ES-I3 (cell line): Measurements from ENCODE around the gene GRK2.

Source experiments
- H3K36me3 ChIP-seq: 2 replicates; pipeline ENCODE4 v1.6.1; 2013; ENCODE audit warnings: mild to moderate bottlenecking, low read length, control low read depth, moderate library complexity; ENCODE audit not compliant: insufficient read depth
- H3K4me1 ChIP-seq: 2 replicates; pipeline ENCODE4 v1.6.1; 2013; ENCODE audit warnings: mild to moderate bottlenecking, control low read depth, low read length; ENCODE audit not compliant: insufficient read depth
- H3K9ac ChIP-seq: 2 replicates; pipeline ENCODE4 v1.6.1; 2013; ENCODE audit warnings: low read depth, mild to moderate bottlenecking, low read length, moderate library complexity
- H3K9me3 ChIP-seq: 2 replicates; pipeline ENCODE4 v1.6.1; 2013; ENCODE audit warnings: mild to moderate bottlenecking, low read length, moderate library complexity; ENCODE audit not compliant: control insufficient read depth, insufficient read depth

Gene GRK2

GRCh38 chr11:67280788-67281551 is 14.7 kb downstream of the GRK2 start:
- Histone ChIP-seq H3K36me3 (peaks cover 4% of the 10 kb centered on the region), H3K9me3 (no peaks in the 10 kb centered on the region), H3K4me1 (peaks cover 19% of the 10 kb centered on the region), H3K9ac (no peak overlapping the region)

GRCh38 chr11:67281552-67282150 is 15.4 kb downstream of the GRK2 start:
- H3K9ac ChIP-seq, result no peak overlapping the region
- peaks cover 4% of the 10 kb centered on the region for H3K36me3 ChIP-seq
- peaks cover 14% of the 10 kb centered on the region for H3K4me1 ChIP-seq
- no peaks in the 10 kb centered on the region for H3K9me3 ChIP-seq

GRCh38 chr11:67282155-67282875 is 16.0 kb downstream of the GRK2 start:
- peaks cover 4% of the 10 kb centered on the region for H3K36me3 ChIP-seq
- H3K9me3 ChIP-seq, result no peaks in the 10 kb centered on the region
- H3K9ac ChIP-seq, result no peak overlapping the region
- H3K4me1 ChIP-seq, result peaks cover 7% of the 10 kb centered on the region

GRCh38 chr11:67282876-67283371 is 16.7 kb downstream of the GRK2 start:
- Histone ChIP-seq H3K9ac (no peak overlapping the region), H3K36me3 (peaks cover 4% of the 10 kb centered on the region), H3K4me1 (peaks cover 9% of the 10 kb centered on the region), H3K9me3 (no peaks in the 10 kb centered on the region)

- Histone ChIP-seq H3K36me3 (peaks cover 4% of the 10 kb centered on the region), H3K4me1 (peaks cover 9% of the 10 kb centered on the region)
Measured at GRCh38 chr11:67283481-67283963, 17.2 kb downstream of the GRK2 start.

GRCh38 chr11:67284811-67285540 is 18.7 kb downstream of the GRK2 start:
- H3K9ac ChIP-seq, result no peak overlapping the region
- no peaks in the 10 kb centered on the region for H3K9me3 ChIP-seq
- H3K36me3 ChIP-seq, result peaks cover 2% of the 10 kb centered on the region; the same call in 1 of the 2 replicates
- H3K4me1 ChIP-seq, result peaks cover 9% of the 10 kb centered on the region

More at GRCh38 chr11:67283481-67283963, 17.2 kb downstream of the GRK2 start:
- Histone ChIP-seq H3K9me3 (no peaks in the 10 kb centered on the region), H3K9ac (no peak overlapping the region)

- Histone ChIP-seq H3K9ac (no peak overlapping the region), H3K4me1 (peaks cover 9% of the 10 kb centered on the region), H3K36me3 (no peaks in the 10 kb centered on the region; the same call in 1 of the 2 replicates), H3K9me3 (no peaks in the 10 kb centered on the region)
Measured at GRCh38 chr11:67285541-67286498, 19.5 kb downstream of the GRK2 start.

- H3K9ac ChIP-seq, result no peak overlapping the region
- H3K36me3 ChIP-seq, result no peaks in the 10 kb centered on the region; the same call in 1 of the 2 replicates
- H3K4me1 ChIP-seq, result peaks cover 9% of the 10 kb centered on the region
- no peaks in the 10 kb centered on the region for H3K9me3 ChIP-seq
Measured at GRCh38 chr11:67286621-67287333, 20.5 kb downstream of the GRK2 start.

- peaks cover 9% of the 10 kb centered on the region for H3K4me1 ChIP-seq
- peak overlapping the region; percentile 67 for H3K9ac ChIP-seq
- no peaks in the 10 kb centered on the region; the same call in 1 of the 2 replicates for H3K36me3 ChIP-seq
- no peaks in the 10 kb centered on the region for H3K9me3 ChIP-seq
Measured at GRCh38 chr11:67287355-67288197, 21.3 kb downstream of the GRK2 start.

GRCh38 chr11:67288198-67288451 is 21.9 kb downstream of the GRK2 start:
- Histone ChIP-seq H3K36me3 (no peaks in the 10 kb centered on the region; the same call in 1 of the 2 replicates), H3K9me3 (no peaks in the 10 kb centered on the region), H3K4me1 (peaks cover 9% of the 10 kb centered on the region), H3K9ac (peak overlapping the region; percentile 67)

GRCh38 chr11:67288452-67289225 is 22.4 kb downstream of the GRK2 start:
- no peaks in the 10 kb centered on the region for H3K9me3 ChIP-seq
- H3K9ac ChIP-seq, result peak overlapping the region; percentile 67
- H3K36me3 ChIP-seq, result no peaks in the 10 kb centered on the region
- peaks cover 9% of the 10 kb centered on the region for H3K4me1 ChIP-seq
